ENCODE measurements around the gene RASSF3.
"Not testable (repeated sequence)": the region's sequence is repeated elsewhere in the genome, so short reads cannot be mapped to it uniquely, and the experiment has no call there.

Gene RASSF3

DNA sequence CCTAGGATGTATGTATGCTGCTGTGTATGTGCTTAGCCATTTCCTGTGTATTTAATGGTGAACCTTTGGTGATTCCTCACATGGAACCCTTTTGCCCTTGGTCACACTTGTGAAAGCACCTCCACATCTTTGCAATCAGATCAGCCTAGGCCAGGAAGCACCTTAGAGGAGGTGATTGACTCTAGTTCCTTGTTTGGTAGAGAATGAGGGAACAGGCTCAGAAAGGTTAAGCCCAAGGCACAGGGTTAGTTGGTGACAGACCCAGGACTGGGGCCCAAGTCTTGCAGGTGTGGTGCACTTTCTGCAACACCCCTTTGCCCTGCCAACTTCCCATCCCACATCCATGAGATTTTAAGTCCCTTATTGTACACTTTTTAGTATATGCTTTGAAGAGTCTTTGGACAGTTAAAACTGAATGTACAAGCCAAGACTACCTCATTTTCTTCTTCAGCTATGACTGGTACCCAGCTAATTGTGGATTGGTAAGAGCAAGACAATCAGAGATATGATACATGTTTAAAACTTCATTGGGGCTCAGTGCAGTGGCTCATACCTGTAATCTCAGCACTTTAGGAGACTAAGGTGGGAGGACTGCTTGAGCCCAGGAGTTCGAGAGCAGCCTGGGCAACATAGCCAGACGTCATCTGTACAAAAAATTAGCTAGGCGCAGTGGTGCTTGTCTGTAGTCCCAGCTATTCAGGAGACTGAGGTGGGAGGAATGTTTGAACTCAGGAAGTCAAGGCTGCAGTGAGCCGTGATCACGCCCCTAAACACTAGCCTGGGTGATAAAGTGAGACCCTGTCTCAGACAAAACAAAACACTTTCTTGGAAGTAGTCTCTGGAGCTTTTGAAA is 71.1 kb downstream of the RASSF3 start:
- peak overlapping the region; percentile 96 for H3K27ac Mint-ChIP-seq (ENCODE audit: low read depth)
- no peak for DNase-seq (ENCODE audit: low spot score in 2 of 2)
- peak overlapping the region; percentile 43 for H3K4me3 Mint-ChIP-seq

GRCh38 chr12:64682572-64683277 is 72.4 kb downstream of the RASSF3 start:
- peak overlapping the region; percentile 96 for H3K27ac Mint-ChIP-seq (ENCODE audit: low read depth)
- H3K4me1 Mint-ChIP-seq: peaks cover 65% of the 10 kb centered on the region
- no peaks in the 10 kb centered on the region for H3K9me3 Mint-ChIP-seq
- DNase-seq (ENCODE audit: low spot score in 2 of 2): no peak
- H3K36me3 Mint-ChIP-seq (ENCODE audit: insufficient read depth): peaks cover 45% of the 10 kb centered on the region
- no peak for ATAC-seq (replicated peaks; ENCODE audit: extremely low read depth, poor library complexity, severe bottlenecking)
- H3K27me3 Mint-ChIP-seq: no peaks in the 10 kb centered on the region
- peak overlapping the region; percentile 63 for H3K4me3 Mint-ChIP-seq

More for the DNA sequence above, 71.1 kb downstream of the RASSF3 start:
- no peaks in the 10 kb centered on the region for H3K27me3 Mint-ChIP-seq
- H3K36me3 Mint-ChIP-seq (ENCODE audit: insufficient read depth): peaks cover 38% of the 10 kb centered on the region
- H3K4me1 Mint-ChIP-seq: peaks cover 73% of the 10 kb centered on the region
- ATAC-seq (replicated peaks; ENCODE audit: extremely low read depth, poor library complexity, severe bottlenecking): no peak
- H3K9me3 Mint-ChIP-seq: no peaks in the 10 kb centered on the region

DNA sequence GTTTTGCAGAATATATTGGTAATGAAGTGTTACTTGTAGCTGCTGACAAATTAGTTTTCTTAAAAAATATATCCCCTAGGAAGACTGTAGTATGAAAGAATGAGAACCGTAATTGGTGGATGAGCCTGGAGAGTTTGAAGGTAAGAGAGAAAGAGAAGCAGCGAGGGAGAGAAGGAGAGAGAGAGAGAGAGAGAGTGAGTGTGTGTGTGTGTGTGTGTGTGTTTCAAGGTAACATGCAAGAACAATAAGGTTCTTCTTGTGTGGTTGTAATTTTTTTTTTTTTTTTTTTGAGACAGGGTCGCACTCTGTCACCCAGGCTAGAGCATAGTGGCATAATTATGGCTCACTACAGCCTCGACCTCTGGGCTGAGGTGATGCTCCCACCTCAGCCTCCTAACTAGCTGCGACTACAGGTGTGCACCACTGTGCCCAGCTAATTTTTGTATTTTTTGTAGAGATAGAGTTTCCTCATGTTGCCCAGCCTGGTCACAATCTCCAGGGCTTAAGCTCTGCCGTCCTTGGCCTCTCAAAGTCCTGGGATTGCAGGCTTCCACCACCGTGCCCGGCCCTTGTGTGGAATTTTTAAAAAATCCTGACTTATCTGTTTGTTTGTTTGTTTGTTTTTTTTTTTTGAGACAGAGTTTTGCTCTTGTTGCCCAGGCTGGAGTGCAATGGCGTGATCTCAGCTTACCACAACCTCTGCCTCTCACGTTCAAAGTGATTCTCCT is 73.7 kb downstream of the RASSF3 start:
- Mint-ChIP-seq H3K36me3 (ENCODE audit: insufficient read depth) (peaks cover 57% of the 10 kb centered on the region), H3K4me1 (peaks cover 66% of the 10 kb centered on the region), H3K4me3 (peak overlapping the region; percentile 63), H3K27ac (ENCODE audit: low read depth) (peak overlapping the region; percentile 96), H3K27me3 (no peaks in the 10 kb centered on the region), H3K9me3 (no peaks in the 10 kb centered on the region)
- ATAC-seq (replicated peaks; ENCODE audit: extremely low read depth, poor library complexity, severe bottlenecking) (peak; percentile 2), DNase-seq (ENCODE audit: low spot score in 2 of 2) (no peak)

GRCh38 chr12:64685050-64685449 is 74.8 kb downstream of the RASSF3 start:
- DNase-seq (ENCODE audit: low spot score in 2 of 2): no peak
- Mint-ChIP-seq H3K27ac (ENCODE audit: low read depth) (peak overlapping the region; percentile 96), H3K4me3 (peak overlapping the region; percentile 63), H3K4me1 (peaks cover 61% of the 10 kb centered on the region), H3K27me3 (no peaks in the 10 kb centered on the region), H3K9me3 (no peaks in the 10 kb centered on the region), H3K36me3 (ENCODE audit: insufficient read depth) (peaks cover 62% of the 10 kb centered on the region)
- peak; percentile 28 for ATAC-seq (replicated peaks; ENCODE audit: extremely low read depth, poor library complexity, severe bottlenecking)

GRCh38 chr12:64685605-64686004 is 75.3 kb downstream of the RASSF3 start:
- Mint-ChIP-seq H3K36me3 (ENCODE audit: insufficient read depth) (peaks cover 65% of the 10 kb centered on the region), H3K27me3 (no peaks in the 10 kb centered on the region), H3K27ac (ENCODE audit: low read depth) (peak overlapping the region; percentile 96), H3K4me1 (peaks cover 58% of the 10 kb centered on the region), H3K4me3 (peak overlapping the region; percentile 63), H3K9me3 (no peaks in the 10 kb centered on the region)
- no peak for DNase-seq (ENCODE audit: low spot score in 2 of 2)
- no peak for ATAC-seq (replicated peaks; ENCODE audit: extremely low read depth, poor library complexity, severe bottlenecking)

DNA sequence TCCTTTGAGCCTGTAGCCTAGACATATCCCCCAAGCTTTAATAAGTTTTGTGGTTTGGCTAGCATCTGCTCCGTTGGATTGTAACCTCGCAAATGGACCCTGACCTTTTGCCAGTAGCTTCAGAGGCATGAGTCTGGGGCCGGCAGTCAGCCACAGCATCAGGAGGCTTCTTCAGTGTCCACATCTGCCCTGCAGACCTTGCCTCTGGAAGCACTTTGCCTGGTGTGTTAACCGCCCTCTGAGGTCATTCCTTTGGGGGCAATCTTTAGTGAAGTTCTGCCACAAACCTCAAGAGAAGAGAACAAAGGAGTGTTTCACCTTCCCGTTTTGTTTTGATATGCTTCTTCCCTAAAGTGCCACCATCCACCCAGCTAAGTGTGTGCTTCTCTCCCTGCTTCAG is 77.5 kb downstream of the RASSF3 start:
- H3K27ac Mint-ChIP-seq (ENCODE audit: low read depth): peak overlapping the region; percentile 57
- H3K27me3 Mint-ChIP-seq: no peaks in the 10 kb centered on the region
- H3K4me1 Mint-ChIP-seq: peaks cover 56% of the 10 kb centered on the region
- no peaks in the 10 kb centered on the region for H3K9me3 Mint-ChIP-seq
- peaks cover 73% of the 10 kb centered on the region for H3K36me3 Mint-ChIP-seq (ENCODE audit: insufficient read depth)
- ATAC-seq (replicated peaks; ENCODE audit: extremely low read depth, poor library complexity, severe bottlenecking) (no peak), DNase-seq (ENCODE audit: low spot score in 2 of 2) (no peak)
- H3K4me3 Mint-ChIP-seq: no peak overlapping the region

GRCh38 chr12:64688219-64688618 is 77.9 kb downstream of the RASSF3 start:
- ATAC-seq (replicated peaks; ENCODE audit: extremely low read depth, poor library complexity, severe bottlenecking): no peak
- Mint-ChIP-seq H3K4me3 (no peak overlapping the region), H3K27ac (ENCODE audit: low read depth) (peak overlapping the region; percentile 57), H3K4me1 (peaks cover 52% of the 10 kb centered on the region), H3K9me3 (no peaks in the 10 kb centered on the region), H3K36me3 (ENCODE audit: insufficient read depth) (peaks cover 73% of the 10 kb centered on the region), H3K27me3 (no peaks in the 10 kb centered on the region)
- DNase-seq (ENCODE audit: low spot score in 2 of 2): no peak

DNA sequence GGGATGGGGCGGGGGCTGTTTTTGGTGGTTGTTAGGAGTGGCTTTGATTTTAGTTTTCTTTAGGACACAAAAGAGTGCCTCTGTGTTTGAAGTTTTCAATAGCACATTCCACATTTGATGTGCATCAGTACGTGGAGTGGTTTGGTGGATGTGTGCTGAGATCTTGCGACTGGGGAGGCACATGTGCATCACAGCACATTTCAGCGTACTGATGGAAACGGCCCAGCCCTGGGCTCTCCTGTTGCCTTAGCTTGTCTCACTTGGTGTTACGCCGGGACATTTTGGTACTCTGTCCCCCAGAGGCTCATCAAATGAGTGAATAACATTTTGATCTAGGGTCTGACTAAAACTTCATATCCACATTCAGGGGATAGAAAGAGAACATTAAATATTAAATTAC is 78.4 kb downstream of the RASSF3 start:
- Mint-ChIP-seq H3K36me3 (ENCODE audit: insufficient read depth) (peaks cover 73% of the 10 kb centered on the region), H3K9me3 (no peaks in the 10 kb centered on the region), H3K4me1 (peaks cover 49% of the 10 kb centered on the region), H3K27ac (ENCODE audit: low read depth) (peak overlapping the region; percentile 57), H3K27me3 (no peaks in the 10 kb centered on the region), H3K4me3 (no peak overlapping the region)
- ATAC-seq (replicated peaks; ENCODE audit: extremely low read depth, poor library complexity, severe bottlenecking): no peak
- no peak for DNase-seq (ENCODE audit: low spot score in 2 of 2)

DNA sequence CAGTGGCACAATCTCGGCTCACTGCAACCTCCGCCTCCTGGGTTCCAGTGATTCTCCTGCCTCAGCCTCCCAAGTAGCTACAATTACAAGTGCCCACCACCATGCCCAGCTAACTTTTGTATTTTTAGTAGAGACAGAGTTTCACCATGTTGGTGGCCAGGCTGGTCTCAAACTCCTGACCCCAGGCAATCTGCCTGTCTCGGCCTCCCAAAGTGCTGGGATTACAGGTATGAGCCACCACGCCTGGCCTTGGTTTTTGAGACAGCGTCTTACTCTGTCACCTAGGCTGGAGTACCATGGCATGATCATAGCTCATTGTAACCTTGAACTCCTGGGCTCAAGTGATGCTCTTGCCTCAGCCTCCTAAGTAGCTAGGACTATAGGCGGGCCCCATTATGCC is 79.9 kb downstream of the RASSF3 start:
- not testable (repeated sequence) for H3K27me3 Mint-ChIP-seq; H3K9me3 Mint-ChIP-seq; DNase-seq (ENCODE audit: low spot score in 2 of 2); H3K4me3 Mint-ChIP-seq; ATAC-seq (replicated peaks; ENCODE audit: extremely low read depth, poor library complexity, severe bottlenecking)
- Mint-ChIP-seq H3K27ac (ENCODE audit: low read depth) (peak overlapping the region; percentile 80), H3K36me3 (ENCODE audit: insufficient read depth) (peaks cover 73% of the 10 kb centered on the region), H3K4me1 (peaks cover 50% of the 10 kb centered on the region)

- no peaks in the 10 kb centered on the region for H3K9me3 Mint-ChIP-seq
- peaks cover 56% of the 10 kb centered on the region for H3K4me1 Mint-ChIP-seq
- peak overlapping the region; percentile 80 for H3K27ac Mint-ChIP-seq (ENCODE audit: low read depth)
- peaks cover 71% of the 10 kb centered on the region for H3K36me3 Mint-ChIP-seq (ENCODE audit: insufficient read depth)
- no peak overlapping the region for H3K4me3 Mint-ChIP-seq
- no peaks in the 10 kb centered on the region for H3K27me3 Mint-ChIP-seq
- DNase-seq (ENCODE audit: low spot score in 2 of 2) (no peak), ATAC-seq (replicated peaks; ENCODE audit: extremely low read depth, poor library complexity, severe bottlenecking) (no peak)
Observed at GRCh38 chr12:64691227-64691794, 81.0 kb downstream of the RASSF3 start.

DNA sequence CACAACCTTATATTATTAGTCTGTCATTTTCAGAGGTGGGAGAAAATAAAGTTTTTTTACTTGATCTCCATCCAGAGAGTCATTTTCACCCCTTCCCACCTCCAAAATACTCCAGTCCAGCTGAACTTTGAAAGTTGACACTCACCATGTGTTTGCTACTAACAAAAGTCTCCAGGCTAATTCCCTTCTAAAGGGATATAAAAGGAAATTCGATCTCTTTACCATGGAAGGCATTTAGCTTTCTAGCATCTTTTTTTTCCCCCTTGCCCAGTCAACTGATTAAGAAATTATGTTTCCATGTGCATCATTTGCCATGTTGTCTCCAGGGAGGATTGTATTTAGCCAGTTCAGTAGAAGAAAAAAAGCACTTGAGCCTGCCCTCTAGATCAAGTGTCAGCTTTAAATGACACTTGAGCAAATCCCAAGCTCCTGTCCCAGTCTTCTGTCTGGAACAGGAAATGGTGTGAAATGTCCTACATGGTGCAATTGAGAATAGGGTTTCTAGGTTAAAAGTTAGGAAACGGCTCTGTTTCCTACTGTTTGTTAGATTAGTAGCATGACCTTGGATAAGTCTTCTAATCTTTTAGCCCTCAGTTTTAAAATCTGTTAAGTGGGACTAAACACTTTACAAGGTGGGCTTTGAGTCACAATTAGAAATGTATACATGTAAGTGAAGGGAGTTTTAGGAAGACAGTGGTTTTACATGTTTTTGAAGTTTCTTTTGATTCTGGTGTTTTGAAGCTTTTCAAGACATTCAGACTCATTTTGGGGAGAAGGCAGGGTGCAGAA is 81.7 kb downstream of the RASSF3 start:
- Mint-ChIP-seq H3K4me1 (peaks cover 60% of the 10 kb centered on the region), H3K4me3 (no peak overlapping the region), H3K27me3 (no peaks in the 10 kb centered on the region), H3K27ac (ENCODE audit: low read depth) (peak overlapping the region; percentile 80), H3K9me3 (no peaks in the 10 kb centered on the region), H3K36me3 (ENCODE audit: insufficient read depth) (peaks cover 69% of the 10 kb centered on the region)
- no peak for ATAC-seq (replicated peaks; ENCODE audit: extremely low read depth, poor library complexity, severe bottlenecking)
- DNase-seq (ENCODE audit: low spot score in 2 of 2): no peak
